ENCODE measurements around the gene MTCL1. TPM values are rescaled to one million over a fixed set of nuclear protein-coding genes. Genes with fewer than 3 reads are reported as not detected.

The MTCL1 gene
- total RNA-seq, 1 experiment from 2014 or later: 11.2 TPM

DNA sequence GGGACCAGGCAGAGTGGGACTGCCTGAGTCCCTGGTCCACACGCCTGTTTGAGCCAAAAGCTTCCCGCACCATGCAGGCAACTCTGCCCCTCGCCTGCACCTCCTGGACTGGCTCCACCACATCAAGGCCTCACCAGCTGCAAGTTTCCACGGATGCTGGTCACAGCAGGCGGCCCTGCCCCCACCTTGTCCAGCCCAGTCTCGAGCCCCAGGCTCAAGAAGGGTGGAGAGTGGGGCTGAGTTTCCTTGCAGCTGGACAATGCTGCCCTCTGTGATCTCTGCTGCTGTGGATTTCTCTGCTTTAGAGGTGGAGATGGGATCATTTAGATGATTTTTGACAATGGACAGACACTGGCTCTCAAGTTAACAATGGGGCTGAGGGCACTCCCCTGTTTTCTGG is 74.9 kb downstream of the MTCL1 start:
- POLR2A ChIA-PET (ENCODE audit: low non-redundant PET): no interaction called here

GRCh38 chr18:8781671-8782070 is 76.3 kb downstream of the MTCL1 start:
- no peak overlapping the region for H3K4me3 ChIP-seq (ENCODE audit: low read depth, low read length, poor library complexity, severe bottlenecking)
- no TSS peak for BruUV-seq (replicated peaks)
- POLR2A ChIA-PET (ENCODE audit: low non-redundant PET): no interaction called here
- no peaks in the 10 kb centered on the region for H3K4me1 ChIP-seq (ENCODE audit: insufficient read depth, low read length, poor library complexity, severe bottlenecking)
- no peak overlapping the region for H3K27ac ChIP-seq (ENCODE audit: low read depth, low read length, poor library complexity, severe bottlenecking)
- CTCF ChIA-PET: no interaction called here
- H3K27me3 ChIP-seq (replicated peaks; ENCODE audit: insufficient read depth, low read depth, low read length, poor library complexity): no peaks in the 10 kb centered on the region
- no peaks in the 10 kb centered on the region for H3K36me3 ChIP-seq (ENCODE audit: insufficient read depth, low read length, poor library complexity, severe bottlenecking)
- H3K9me3 ChIP-seq (ENCODE audit: low read depth, low read length, poor library complexity, severe bottlenecking): no peaks in the 10 kb centered on the region
- TF ChIP-seq, protein P1, sequence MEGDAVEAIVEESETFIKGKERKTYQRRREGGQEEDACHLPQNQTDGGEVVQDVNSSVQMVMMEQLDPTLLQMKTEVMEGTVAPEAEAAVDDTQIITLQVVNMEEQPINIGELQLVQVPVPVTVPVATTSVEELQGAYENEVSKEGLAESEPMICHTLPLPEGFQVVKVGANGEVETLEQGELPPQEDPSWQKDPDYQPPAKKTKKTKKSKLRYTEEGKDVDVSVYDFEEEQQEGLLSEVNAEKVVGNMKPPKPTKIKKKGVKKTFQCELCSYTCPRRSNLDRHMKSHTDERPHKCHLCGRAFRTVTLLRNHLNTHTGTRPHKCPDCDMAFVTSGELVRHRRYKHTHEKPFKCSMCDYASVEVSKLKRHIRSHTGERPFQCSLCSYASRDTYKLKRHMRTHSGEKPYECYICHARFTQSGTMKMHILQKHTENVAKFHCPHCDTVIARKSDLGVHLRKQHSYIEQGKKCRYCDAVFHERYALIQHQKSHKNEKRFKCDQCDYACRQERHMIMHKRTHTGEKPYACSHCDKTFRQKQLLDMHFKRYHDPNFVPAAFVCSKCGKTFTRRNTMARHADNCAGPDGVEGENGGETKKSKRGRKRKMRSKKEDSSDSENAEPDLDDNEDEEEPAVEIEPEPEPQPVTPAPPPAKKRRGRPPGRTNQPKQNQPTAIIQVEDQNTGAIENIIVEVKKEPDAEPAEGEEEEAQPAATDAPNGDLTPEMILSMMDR (conservative IDR thresholded peaks at IDR 0.05; ENCODE audit: low read depth, low read length): no peak
- TF ChIP-seq EZH2 (IDR thresholded peaks at IDR 0.05; ENCODE audit: borderline replicate concordance, low read depth, low read length, poor library complexity, severe bottlenecking): no peak
- intact Hi-C loops (cut with micrococcal nuclease; ENCODE audit: unreplicated experiment): no loop called here
- no peak for DNase-seq (ENCODE audit: low spot score)

More for the DNA sequence above, 74.9 kb downstream of the MTCL1 start:
- intact Hi-C loops (cut with micrococcal nuclease; ENCODE audit: unreplicated experiment): no loop called here
- Histone ChIP-seq H3K4me3 (ENCODE audit: low read depth, low read length, poor library complexity, severe bottlenecking) (no peak overlapping the region), H3K27me3 (replicated peaks; ENCODE audit: insufficient read depth, low read depth, low read length, poor library complexity) (no peaks in the 10 kb centered on the region), H3K9me3 (ENCODE audit: low read depth, low read length, poor library complexity, severe bottlenecking) (no peaks in the 10 kb centered on the region), H3K27ac (ENCODE audit: low read depth, low read length, poor library complexity, severe bottlenecking) (no peak overlapping the region), H3K4me1 (ENCODE audit: insufficient read depth, low read length, poor library complexity, severe bottlenecking) (no peaks in the 10 kb centered on the region), H3K36me3 (ENCODE audit: insufficient read depth, low read length, poor library complexity, severe bottlenecking) (no peaks in the 10 kb centered on the region)
- CTCF ChIA-PET: no interaction called here
- BruUV-seq (replicated peaks): no TSS peak
- no peak for TF ChIP-seq EZH2 (IDR thresholded peaks at IDR 0.05; ENCODE audit: borderline replicate concordance, low read depth, low read length, poor library complexity, severe bottlenecking)
- TF ChIP-seq, protein P1 (conservative IDR thresholded peaks at IDR 0.05; ENCODE audit: low read depth, low read length): no peak
- no peak for DNase-seq (ENCODE audit: low spot score)

- BruUV-seq (replicated peaks): no TSS peak
- Histone ChIP-seq H3K27me3 (replicated peaks; ENCODE audit: insufficient read depth, low read depth, low read length, poor library complexity) (no peaks in the 10 kb centered on the region), H3K4me1 (ENCODE audit: insufficient read depth, low read length, poor library complexity, severe bottlenecking) (no peaks in the 10 kb centered on the region), H3K9me3 (ENCODE audit: low read depth, low read length, poor library complexity, severe bottlenecking) (no peaks in the 10 kb centered on the region), H3K4me3 (ENCODE audit: low read depth, low read length, poor library complexity, severe bottlenecking) (no peak overlapping the region), H3K36me3 (ENCODE audit: insufficient read depth, low read length, poor library complexity, severe bottlenecking) (no peaks in the 10 kb centered on the region), H3K27ac (ENCODE audit: low read depth, low read length, poor library complexity, severe bottlenecking) (no peak overlapping the region)
- ChIA-PET CTCF (no interaction called here), POLR2A (ENCODE audit: low non-redundant PET) (no interaction called here)
- TF ChIP-seq EZH2 (IDR thresholded peaks at IDR 0.05; ENCODE audit: borderline replicate concordance, low read depth, low read length, poor library complexity, severe bottlenecking): no peak
- TF ChIP-seq, protein P1 (conservative IDR thresholded peaks at IDR 0.05; ENCODE audit: low read depth, low read length): no peak
- intact Hi-C loops (cut with micrococcal nuclease; ENCODE audit: unreplicated experiment): no loop called here
- no peak for DNase-seq (ENCODE audit: low spot score)
These were observed 78.1 kb downstream of the MTCL1 start for GRCh38 chr18:8783335-8783993.

All from A673 (cell line).